Lower leg skin (tissue), 4 donors: ENCODE measurements around the gene ADGRL3. TPM values are rescaled to one million over a fixed set of nuclear protein-coding genes. Genes with fewer than 3 reads are reported as not detected.

Experiments used
- DNase-seq, 2 donors: peaks; one replicate each; pipeline ENCODE4 v3.0.0-alpha.2; 2019; ENCODE audit warnings: low spot score in 2 of 2
- H3K4me3 ChIP-seq: fragments of 200-600 bp; sonication (generic); 2 replicates; pipeline ENCODE4 v1.5.1; 2017; ENCODE audit warnings: mild to moderate bottlenecking, low read depth; ENCODE audit not compliant: poor library complexity, severe bottlenecking
- CTCF ChIP-seq, 3 donors: fragments of 450-650 bp; IDR thresholded peaks; one replicate each; pipeline ENCODE4 v1.5.1; 2016; ENCODE audit warnings: antibody characterized with exemption in 3 of 3, mild to moderate bottlenecking in 3 of 3, moderate library complexity in 2 of 3
- POLR2A ChIP-seq, 2 donors: fragments of 450-650 bp; IDR thresholded peaks; one replicate each; pipeline ENCODE4 v1.6.1; 2016 to 2017; ENCODE audit warnings: antibody characterized with exemption in 2 of 2, mild to moderate bottlenecking in 1 of 2, moderate library complexity in 1 of 2
- WGBS, 2 donors: methylation state at CpG; one replicate each; pipeline ENCODE4 v1.1.5; 2018; 5-methylcytosine and 5-hydroxymethylcytosine counted together
- intact Hi-C: fragments of 100-400 bp; cut with DNase I; formaldehyde crosslinking; loops from one replicate; pipeline ENCODE4 v1.15.0; 2023; ENCODE audit warnings: low total_unique reads
- total RNA-seq, 4 donors: library from RNA; depleted of rRNA; stranded (reverse); fragments of >200 nt; gene quantifications; one replicate each; pipeline ENCODE4 v1.1.0, GENCODE V29; 2016

The ADGRL3 gene
- total RNA-seq, 4 donors from 2014 or later = 1.8 to 21.2 (median 8.2) TPM

- no peak overlapping the region for H3K4me3 ChIP-seq
- no peak for DNase-seq
- TF ChIP-seq POLR2A (IDR thresholded peaks at IDR 0.05) = no peak
- TF ChIP-seq CTCF (IDR thresholded peaks at IDR 0.05) = no peak
- intact Hi-C loops = no loop called here
- 53 to 55% methylated on average over 5 of the region's 5 CpGs for WGBS, 2 donors
These were observed 77.9 kb downstream of the ADGRL3 start for GRCh38 chr4:61277785-61278760.

GRCh38 chr4:61292322-61292721 lies 92.2 kb downstream of the ADGRL3 start:
- DNase-seq = no peak
- TF ChIP-seq POLR2A (IDR thresholded peaks at IDR 0.05) (no peak), CTCF (IDR thresholded peaks at IDR 0.05) (no peak)
- WGBS, 2 donors = 52 to 53% methylated on average over 3 of the region's 3 CpGs
- H3K4me3 ChIP-seq = no peak overlapping the region
- intact Hi-C loops = no loop called here

GRCh38 chr4:61293707-61294400 lies 93.7 kb downstream of the ADGRL3 start:
- H3K4me3 ChIP-seq = no peak overlapping the region
- TF ChIP-seq CTCF (IDR thresholded peaks at IDR 0.05) (no peak), POLR2A (IDR thresholded peaks at IDR 0.05) (no peak)
- intact Hi-C loops = no loop called here
- DNase-seq = no peak
- WGBS, 2 donors = 82 to 86% methylated on average over 7 of the region's 7 CpGs

- H3K4me3 ChIP-seq = no peak overlapping the region
- no peak for TF ChIP-seq CTCF (IDR thresholded peaks at IDR 0.05)
- no peak for TF ChIP-seq POLR2A (IDR thresholded peaks at IDR 0.05)
- DNase-seq = no peak
- intact Hi-C loops = no loop called here
- WGBS, 2 donors = 88 to 90% methylated on average over 6 of the region's 6 CpGs
These were observed 94.8 kb downstream of the ADGRL3 start for GRCh38 chr4:61294936-61295335.

GRCh38 chr4:61296144-61296543 lies 96.0 kb downstream of the ADGRL3 start:
- TF ChIP-seq CTCF (IDR thresholded peaks at IDR 0.05) (no peak), POLR2A (IDR thresholded peaks at IDR 0.05) (no peak)
- no peak overlapping the region for H3K4me3 ChIP-seq
- intact Hi-C loops = no loop called here
- no peak for DNase-seq
- 65 to 67% methylated on average over 2 of the region's 2 CpGs for WGBS, 2 donors
